Right lobe of liver (tissue), 6 donors: Measurements from ENCODE around the gene CNTLN. TPM values are rescaled to one million over a fixed set of nuclear protein-coding genes. Genes with fewer than 3 reads are reported as not detected.

Experiments used
- ATAC-seq, 4 donors: fragments of 200-7000 bp; cut with Tn5 transposase; one replicate each; pipeline ENCODE4 v1.9.1; 2020; ENCODE audit warnings: mild to moderate bottlenecking in 4 of 4, moderate library complexity in 4 of 4
- DNase-seq, 3 donors: peaks; one replicate each; pipeline ENCODE4 v3.0.0-alpha.2; 2020
- H3K27ac ChIP-seq, 3 donors: fragments of 200-600 bp; one replicate each; pipeline ENCODE4 v1.8.0; 2022
- H3K27me3 ChIP-seq, 2 donors: fragments of 200-600 bp; one replicate each; pipeline ENCODE4 v1.8.0; 2022
- H3K36me3 ChIP-seq, 4 donors: fragments of 200-600 bp; sonication (generic) in 1 of 4; one replicate each; pipeline versions ENCODE4 v1.5.1 to v1.8.0; 2017 to 2022; ENCODE audit warnings: control low read depth in 1 of 4
- H3K4me1 ChIP-seq, 4 donors: fragments of 200-600 bp; sonication (generic) in 1 of 4; one replicate each; pipeline versions ENCODE4 v1.5.1 to v1.8.0; 2017 to 2022; ENCODE audit warnings: control low read depth in 1 of 4
- H3K4me3 ChIP-seq, 3 donors: fragments of 200-600 bp; one replicate each; pipeline ENCODE4 v1.8.0; 2022
- H3K9me3 ChIP-seq, 4 donors: fragments of 200-600 bp; sonication (generic) in 1 of 4; one replicate each; pipeline versions ENCODE4 v1.5.1 to v1.8.0; 2017 to 2022; ENCODE audit warnings: control low read depth in 1 of 4
- CTCF ChIP-seq, 4 donors: fragments of 200-600 bp in 3 of 4; fragments of 450-650 bp in 1 of 4; IDR thresholded peaks; one replicate each; pipeline versions ENCODE4 v1.5.1 to v1.8.0; 2016 to 2022; ENCODE audit warnings: antibody characterized with exemption in 4 of 4, mild to moderate bottlenecking in 2 of 4
- POLR2A ChIP-seq: fragments of 450-650 bp; IDR thresholded peaks from one replicate; pipeline ENCODE4 v1.6.1; 2017; ENCODE audit warnings: antibody characterized with exemption, mild to moderate bottlenecking
- WGBS: methylation state at CpG from one replicate; pipeline ENCODE4 v1.1.6; 2018; ENCODE audit warnings: low coverage, low lambda C conversion rate; ENCODE audit not compliant: insufficient coverage; ENCODE audit errors: missing lambda C conversion rate; 5-methylcytosine and 5-hydroxymethylcytosine counted together
- intact Hi-C, 2 donors: fragments of 100-400 bp; cut with DNase I; formaldehyde crosslinking; loops; one replicate each; pipeline versions ENCODE4 v1.11.2 to v1.14.1; 2022
- total RNA-seq, 6 experiments: library from RNA; depleted of rRNA in 2 of 6; stranded (reverse); fragments of >200 nt in 2 of 6; fragmentation: NEBNext Ultra II Directional in 3 of 6; extraction: Animal tissue kit (Norgen Biotek cat#: 25700) in 3 of 6; gene quantifications; one replicate each; pipeline versions ENCODE4 v1.1.0 to v1.2.4, GENCODE V29; 2016 to 2023
- donor health status: DM: no; HTN: yes; CAD: no.
- donor health status: DM: no; HTN: no; CAD: no.
- donor health status: DM: no; HTN: no; CAD: no.
- donor health status: DM: no; HTN: yes; CAD: no.
- donor health status: DM: no; HTN: yes; CAD: no.

Gene CNTLN
- total RNA-seq, 6 experiments from 2014 or later = 7.4 to 10.3 (median 9.5) TPM

- Histone ChIP-seq H3K9me3 (no peaks in the 10 kb centered on the region), H3K27me3 (no peaks in the 10 kb centered on the region), H3K4me3 (no peak overlapping the region), H3K27ac (no peak overlapping the region), H3K4me1 (peaks cover 0 to 30% (median 8%) of the 10 kb centered on the region in 4 donors), H3K36me3 (no peaks in the 10 kb centered on the region)
- intact Hi-C loops = no loop called here
- DNase-seq (no peak), ATAC-seq (no peak)
- WGBS = 53% methylated on average over 3 of the region's 8 CpGs
- no peak for TF ChIP-seq CTCF (IDR thresholded peaks at IDR 0.05)
- TF ChIP-seq POLR2A = no peak
These were observed 69.8 kb downstream of the CNTLN start for GRCh38 chr9:17204611-17205152.

- Histone ChIP-seq H3K9me3 (no peaks in the 10 kb centered on the region), H3K4me3 (no peak overlapping the region), H3K27ac (no peak overlapping the region), H3K27me3 (no peaks in the 10 kb centered on the region), H3K36me3 (no peaks in the 10 kb centered on the region), H3K4me1 (no peaks in the 10 kb centered on the region)
- DNase-seq (no peak), ATAC-seq (peak in 1 of 4 donors; percentile 19)
- intact Hi-C loops = no loop called here
- TF ChIP-seq POLR2A = no peak
- WGBS = 28% methylated on average over 1 of the region's 3 CpGs
These were observed 81.2 kb downstream of the CNTLN start for GRCh38 chr9:17216011-17216410.

- WGBS = 67% methylated on average over 2 of the region's 2 CpGs
- intact Hi-C loops = no loop called here
These were observed 81.8 kb downstream of the CNTLN start for GRCh38 chr9:17216646-17217045.

GRCh38 chr9:17217272-17217671, 82.4 kb downstream of the CNTLN start:
- intact Hi-C loops = no loop called here
- TF ChIP-seq POLR2A (no peak), CTCF (IDR thresholded peaks at IDR 0.05) (no peak)

More at GRCh38 chr9:17216646-17217045, 81.8 kb downstream of the CNTLN start:
- no peak overlapping the region for H3K4me3 ChIP-seq
- ATAC-seq = no peak
- H3K27me3 ChIP-seq = no peaks in the 10 kb centered on the region
- DNase-seq = no peak
- H3K36me3 ChIP-seq = no peaks in the 10 kb centered on the region
- TF ChIP-seq CTCF (IDR thresholded peaks at IDR 0.05) = no peak
- TF ChIP-seq POLR2A = no peak
- H3K27ac ChIP-seq = no peak overlapping the region
- H3K9me3 ChIP-seq = no peaks in the 10 kb centered on the region
- H3K4me1 ChIP-seq = no peaks in the 10 kb centered on the region

GRCh38 chr9:17219261-17219660, 84.4 kb downstream of the CNTLN start:
- intact Hi-C loops = no loop called here
- ATAC-seq (no peak), DNase-seq (no peak)
- Histone ChIP-seq H3K4me1 (no peaks in the 10 kb centered on the region), H3K36me3 (no peaks in the 10 kb centered on the region), H3K9me3 (no peaks in the 10 kb centered on the region), H3K27me3 (no peaks in the 10 kb centered on the region), H3K27ac (no peak overlapping the region), H3K4me3 (no peak overlapping the region)
- TF ChIP-seq CTCF (IDR thresholded peaks at IDR 0.05) (peak; percentile 15 to 44 (median 38)), POLR2A (no peak)

More at GRCh38 chr9:17217272-17217671, 82.4 kb downstream of the CNTLN start:
- no peaks in the 10 kb centered on the region for H3K27me3 ChIP-seq
- WGBS = 73% methylated on average over 2 of the region's 2 CpGs
- H3K27ac ChIP-seq = no peak overlapping the region
- H3K4me3 ChIP-seq = no peak overlapping the region
- DNase-seq (no peak), ATAC-seq (no peak)
- no peaks in the 10 kb centered on the region for H3K36me3 ChIP-seq
- H3K9me3 ChIP-seq = no peaks in the 10 kb centered on the region
- H3K4me1 ChIP-seq = no peaks in the 10 kb centered on the region
